ENCODE data around the gene CALCOCO2.

GRCh38 chr17:48878920-48879898 is 48.4 kb downstream of the CALCOCO2 start:
- TF ChIP-seq, protein P1, sequence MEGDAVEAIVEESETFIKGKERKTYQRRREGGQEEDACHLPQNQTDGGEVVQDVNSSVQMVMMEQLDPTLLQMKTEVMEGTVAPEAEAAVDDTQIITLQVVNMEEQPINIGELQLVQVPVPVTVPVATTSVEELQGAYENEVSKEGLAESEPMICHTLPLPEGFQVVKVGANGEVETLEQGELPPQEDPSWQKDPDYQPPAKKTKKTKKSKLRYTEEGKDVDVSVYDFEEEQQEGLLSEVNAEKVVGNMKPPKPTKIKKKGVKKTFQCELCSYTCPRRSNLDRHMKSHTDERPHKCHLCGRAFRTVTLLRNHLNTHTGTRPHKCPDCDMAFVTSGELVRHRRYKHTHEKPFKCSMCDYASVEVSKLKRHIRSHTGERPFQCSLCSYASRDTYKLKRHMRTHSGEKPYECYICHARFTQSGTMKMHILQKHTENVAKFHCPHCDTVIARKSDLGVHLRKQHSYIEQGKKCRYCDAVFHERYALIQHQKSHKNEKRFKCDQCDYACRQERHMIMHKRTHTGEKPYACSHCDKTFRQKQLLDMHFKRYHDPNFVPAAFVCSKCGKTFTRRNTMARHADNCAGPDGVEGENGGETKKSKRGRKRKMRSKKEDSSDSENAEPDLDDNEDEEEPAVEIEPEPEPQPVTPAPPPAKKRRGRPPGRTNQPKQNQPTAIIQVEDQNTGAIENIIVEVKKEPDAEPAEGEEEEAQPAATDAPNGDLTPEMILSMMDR (IDR thresholded peaks at IDR 0.05), result peak; percentile 74 to 98 (median 92)
- TF ChIP-seq EP300 (IDR thresholded peaks at IDR 0.05) (no peak), POLR2A (IDR thresholded peaks at IDR 0.05) (no peak), POLR2AphosphoS5 (IDR thresholded peaks at IDR 0.05) (no peak)

All from sigmoid colon (tissue), 4 donors.